Neural cell (in vitro differentiated cells): ENCODE results near the gene NUB1.

Source experiments
- EZH2 ChIP-seq: fragments of 200-600, 300-800 bp; shearing (Covaris generic), sonication (generic); IDR thresholded peaks from 2 replicates; pipeline ENCODE4 v1.6.1; 2014; ENCODE audit warnings: antibody characterized with exemption, low read length, borderline replicate concordance, mild to moderate bottlenecking; ENCODE audit not compliant: insufficient read depth, poor library complexity, severe bottlenecking
- MXI1 ChIP-seq: fragments of 450-650 bp; conservative IDR thresholded peaks from 2 replicates; pipeline ENCODE4 v1.6.1; 2014; ENCODE audit warnings: antibody characterized with exemption, mild to moderate bottlenecking; ENCODE audit not compliant: poor library complexity, severe bottlenecking
- POLR2AphosphoS5 ChIP-seq: IDR thresholded peaks from 2 replicates; pipeline ENCODE4 v1.6.1; 2012
- TF ChIP-seq, protein P1 (sequence below): IDR thresholded peaks from 2 replicates; pipeline ENCODE4 v1.6.1; 2012; ENCODE audit warnings: borderline replicate concordance
- TF ChIP-seq, protein P2 (sequence below): fragments of 450-650 bp; IDR thresholded peaks from 2 replicates; pipeline ENCODE4 v1.5.1; 2014; ENCODE audit warnings: antibody characterized with exemption, mild to moderate bottlenecking, moderate library complexity; ENCODE audit not compliant: poor library complexity, severe bottlenecking

DNA sequence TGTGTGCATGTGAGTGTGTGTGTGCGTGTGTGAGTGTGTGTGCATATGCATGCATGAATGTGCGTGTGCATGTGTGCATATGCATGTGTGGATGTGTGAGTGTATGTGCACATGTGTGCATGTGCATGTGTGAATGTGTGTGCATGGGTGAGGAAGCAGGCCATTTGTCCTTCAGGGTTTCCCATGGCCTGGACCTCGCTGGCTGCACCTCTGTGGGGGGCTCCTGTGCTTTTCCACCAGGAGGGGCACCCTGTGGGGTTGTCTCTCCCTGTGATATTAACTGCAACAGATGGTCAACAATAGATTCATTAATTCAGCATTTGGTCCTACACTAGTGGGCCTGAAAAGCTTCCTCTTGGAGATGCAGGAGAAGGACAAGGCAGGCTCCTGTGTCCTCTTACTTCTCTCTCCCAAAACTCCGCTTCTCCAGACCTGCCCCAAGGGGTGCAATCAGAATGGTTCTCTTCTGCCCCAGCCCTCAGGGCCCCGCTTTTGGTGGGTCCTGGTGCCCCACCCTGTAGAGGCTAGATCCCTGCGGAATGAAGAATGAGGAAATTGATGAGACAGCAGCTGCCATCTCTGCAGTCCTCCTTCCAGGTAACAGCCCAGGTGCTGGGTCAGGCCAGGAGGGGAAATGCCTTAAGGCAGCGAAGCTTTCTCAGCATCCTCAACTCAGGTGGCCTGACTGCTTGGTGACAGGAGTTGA is 41.5 kb upstream of the NUB1 start:
- TF ChIP-seq POLR2AphosphoS5 (no peak), EZH2 (no peak), MXI1 (no peak)
- TF ChIP-seq, protein P1, sequence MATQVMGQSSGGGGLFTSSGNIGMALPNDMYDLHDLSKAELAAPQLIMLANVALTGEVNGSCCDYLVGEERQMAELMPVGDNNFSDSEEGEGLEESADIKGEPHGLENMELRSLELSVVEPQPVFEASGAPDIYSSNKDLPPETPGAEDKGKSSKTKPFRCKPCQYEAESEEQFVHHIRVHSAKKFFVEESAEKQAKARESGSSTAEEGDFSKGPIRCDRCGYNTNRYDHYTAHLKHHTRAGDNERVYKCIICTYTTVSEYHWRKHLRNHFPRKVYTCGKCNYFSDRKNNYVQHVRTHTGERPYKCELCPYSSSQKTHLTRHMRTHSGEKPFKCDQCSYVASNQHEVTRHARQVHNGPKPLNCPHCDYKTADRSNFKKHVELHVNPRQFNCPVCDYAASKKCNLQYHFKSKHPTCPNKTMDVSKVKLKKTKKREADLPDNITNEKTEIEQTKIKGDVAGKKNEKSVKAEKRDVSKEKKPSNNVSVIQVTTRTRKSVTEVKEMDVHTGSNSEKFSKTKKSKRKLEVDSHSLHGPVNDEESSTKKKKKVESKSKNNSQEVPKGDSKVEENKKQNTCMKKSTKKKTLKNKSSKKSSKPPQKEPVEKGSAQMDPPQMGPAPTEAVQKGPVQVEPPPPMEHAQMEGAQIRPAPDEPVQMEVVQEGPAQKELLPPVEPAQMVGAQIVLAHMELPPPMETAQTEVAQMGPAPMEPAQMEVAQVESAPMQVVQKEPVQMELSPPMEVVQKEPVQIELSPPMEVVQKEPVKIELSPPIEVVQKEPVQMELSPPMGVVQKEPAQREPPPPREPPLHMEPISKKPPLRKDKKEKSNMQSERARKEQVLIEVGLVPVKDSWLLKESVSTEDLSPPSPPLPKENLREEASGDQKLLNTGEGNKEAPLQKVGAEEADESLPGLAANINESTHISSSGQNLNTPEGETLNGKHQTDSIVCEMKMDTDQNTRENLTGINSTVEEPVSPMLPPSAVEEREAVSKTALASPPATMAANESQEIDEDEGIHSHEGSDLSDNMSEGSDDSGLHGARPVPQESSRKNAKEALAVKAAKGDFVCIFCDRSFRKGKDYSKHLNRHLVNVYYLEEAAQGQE: no peak
- TF ChIP-seq, protein P2, sequence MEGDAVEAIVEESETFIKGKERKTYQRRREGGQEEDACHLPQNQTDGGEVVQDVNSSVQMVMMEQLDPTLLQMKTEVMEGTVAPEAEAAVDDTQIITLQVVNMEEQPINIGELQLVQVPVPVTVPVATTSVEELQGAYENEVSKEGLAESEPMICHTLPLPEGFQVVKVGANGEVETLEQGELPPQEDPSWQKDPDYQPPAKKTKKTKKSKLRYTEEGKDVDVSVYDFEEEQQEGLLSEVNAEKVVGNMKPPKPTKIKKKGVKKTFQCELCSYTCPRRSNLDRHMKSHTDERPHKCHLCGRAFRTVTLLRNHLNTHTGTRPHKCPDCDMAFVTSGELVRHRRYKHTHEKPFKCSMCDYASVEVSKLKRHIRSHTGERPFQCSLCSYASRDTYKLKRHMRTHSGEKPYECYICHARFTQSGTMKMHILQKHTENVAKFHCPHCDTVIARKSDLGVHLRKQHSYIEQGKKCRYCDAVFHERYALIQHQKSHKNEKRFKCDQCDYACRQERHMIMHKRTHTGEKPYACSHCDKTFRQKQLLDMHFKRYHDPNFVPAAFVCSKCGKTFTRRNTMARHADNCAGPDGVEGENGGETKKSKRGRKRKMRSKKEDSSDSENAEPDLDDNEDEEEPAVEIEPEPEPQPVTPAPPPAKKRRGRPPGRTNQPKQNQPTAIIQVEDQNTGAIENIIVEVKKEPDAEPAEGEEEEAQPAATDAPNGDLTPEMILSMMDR: no peak
